ENCODE results near the gene TNKS2. TPM values are rescaled to one million over a fixed set of nuclear protein-coding genes. Genes with fewer than 3 reads are reported as not detected.

Gene TNKS2
- total RNA-seq, 3 donors from 2014 or later, result 48.2 to 65.4 (median 50.8) TPM

DNA sequence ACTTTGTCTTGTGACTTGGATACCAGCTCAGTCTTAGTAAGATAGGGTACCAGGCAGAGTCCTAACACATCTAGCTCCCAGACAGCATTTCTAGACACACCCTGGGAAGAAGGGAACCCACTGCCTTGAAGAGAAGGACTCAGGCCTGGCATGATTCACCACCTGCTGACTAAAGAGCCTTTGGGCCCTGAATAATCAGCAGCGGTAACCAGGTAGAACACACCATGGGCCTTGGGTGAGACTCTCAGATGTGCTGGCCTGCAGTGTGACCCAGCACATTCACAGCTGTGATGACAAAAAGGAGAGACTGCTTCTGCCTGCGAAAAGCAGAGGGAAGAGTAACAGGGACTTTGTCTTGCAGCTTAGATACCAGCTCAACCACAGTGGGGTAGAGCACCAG is 10.4 kb upstream of the TNKS2 start:
- Histone ChIP-seq H3K4me3 (no peak overlapping the region), H3K27me3 (no peaks in the 10 kb centered on the region), H3K9me3 (no peaks in the 10 kb centered on the region), H3K27ac (no peak overlapping the region), H3K4me1 (no peaks in the 10 kb centered on the region), H3K36me3 (no peaks in the 10 kb centered on the region)
- intact Hi-C loops (cut with DNase I; ENCODE audit: low total_unique reads), result loop anchor here (10.0 kb wide), 1 partner anchor 377 kb away; no protein-coding TSS in a partner anchor
- no peak for TF ChIP-seq POLR2AphosphoS5 (IDR thresholded peaks at IDR 0.05)
- no peak for TF ChIP-seq POLR2A (IDR thresholded peaks at IDR 0.05)
- TF ChIP-seq, protein P1, sequence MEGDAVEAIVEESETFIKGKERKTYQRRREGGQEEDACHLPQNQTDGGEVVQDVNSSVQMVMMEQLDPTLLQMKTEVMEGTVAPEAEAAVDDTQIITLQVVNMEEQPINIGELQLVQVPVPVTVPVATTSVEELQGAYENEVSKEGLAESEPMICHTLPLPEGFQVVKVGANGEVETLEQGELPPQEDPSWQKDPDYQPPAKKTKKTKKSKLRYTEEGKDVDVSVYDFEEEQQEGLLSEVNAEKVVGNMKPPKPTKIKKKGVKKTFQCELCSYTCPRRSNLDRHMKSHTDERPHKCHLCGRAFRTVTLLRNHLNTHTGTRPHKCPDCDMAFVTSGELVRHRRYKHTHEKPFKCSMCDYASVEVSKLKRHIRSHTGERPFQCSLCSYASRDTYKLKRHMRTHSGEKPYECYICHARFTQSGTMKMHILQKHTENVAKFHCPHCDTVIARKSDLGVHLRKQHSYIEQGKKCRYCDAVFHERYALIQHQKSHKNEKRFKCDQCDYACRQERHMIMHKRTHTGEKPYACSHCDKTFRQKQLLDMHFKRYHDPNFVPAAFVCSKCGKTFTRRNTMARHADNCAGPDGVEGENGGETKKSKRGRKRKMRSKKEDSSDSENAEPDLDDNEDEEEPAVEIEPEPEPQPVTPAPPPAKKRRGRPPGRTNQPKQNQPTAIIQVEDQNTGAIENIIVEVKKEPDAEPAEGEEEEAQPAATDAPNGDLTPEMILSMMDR (IDR thresholded peaks at IDR 0.05), result no peak
- DNase-seq (ENCODE audit: low spot score in 2 of 2), result no peak

DNA sequence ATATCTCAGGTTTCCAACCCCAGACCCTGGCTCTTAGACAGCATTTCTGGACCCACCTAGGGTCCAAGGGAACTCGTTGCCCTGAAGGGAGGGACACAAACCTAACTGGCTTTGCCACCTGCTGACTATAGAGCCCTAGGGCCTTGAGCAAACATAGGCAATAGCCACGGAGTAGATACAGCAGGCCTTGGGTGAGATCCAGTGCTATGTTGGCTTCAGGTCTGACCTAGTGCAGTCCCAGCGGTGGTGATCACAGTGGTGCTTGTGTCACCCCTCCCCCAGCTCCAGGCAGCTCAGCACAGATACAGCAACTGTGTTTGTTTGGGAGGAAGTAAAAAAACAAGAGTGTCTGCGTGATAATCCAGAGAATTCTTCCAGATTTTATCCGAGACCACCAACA is 9.7 kb upstream of the TNKS2 start:
- intact Hi-C loops (cut with DNase I; ENCODE audit: low total_unique reads), result loop anchor here (10.0 kb wide), 1 partner anchor 376 kb away; no protein-coding TSS in a partner anchor
- TF ChIP-seq POLR2A (IDR thresholded peaks at IDR 0.05) (no peak), POLR2AphosphoS5 (IDR thresholded peaks at IDR 0.05) (no peak)
- TF ChIP-seq, protein P1 (IDR thresholded peaks at IDR 0.05), result no peak
- H3K36me3 ChIP-seq, result no peaks in the 10 kb centered on the region
- no peak overlapping the region for H3K27ac ChIP-seq
- H3K27me3 ChIP-seq, result no peaks in the 10 kb centered on the region
- no peaks in the 10 kb centered on the region for H3K9me3 ChIP-seq
- no peaks in the 10 kb centered on the region for H3K4me1 ChIP-seq
- peak in 1 of 2 donors; percentile 25 for DNase-seq (ENCODE audit: low spot score in 2 of 2)
- H3K4me3 ChIP-seq, result no peak overlapping the region

DNA sequence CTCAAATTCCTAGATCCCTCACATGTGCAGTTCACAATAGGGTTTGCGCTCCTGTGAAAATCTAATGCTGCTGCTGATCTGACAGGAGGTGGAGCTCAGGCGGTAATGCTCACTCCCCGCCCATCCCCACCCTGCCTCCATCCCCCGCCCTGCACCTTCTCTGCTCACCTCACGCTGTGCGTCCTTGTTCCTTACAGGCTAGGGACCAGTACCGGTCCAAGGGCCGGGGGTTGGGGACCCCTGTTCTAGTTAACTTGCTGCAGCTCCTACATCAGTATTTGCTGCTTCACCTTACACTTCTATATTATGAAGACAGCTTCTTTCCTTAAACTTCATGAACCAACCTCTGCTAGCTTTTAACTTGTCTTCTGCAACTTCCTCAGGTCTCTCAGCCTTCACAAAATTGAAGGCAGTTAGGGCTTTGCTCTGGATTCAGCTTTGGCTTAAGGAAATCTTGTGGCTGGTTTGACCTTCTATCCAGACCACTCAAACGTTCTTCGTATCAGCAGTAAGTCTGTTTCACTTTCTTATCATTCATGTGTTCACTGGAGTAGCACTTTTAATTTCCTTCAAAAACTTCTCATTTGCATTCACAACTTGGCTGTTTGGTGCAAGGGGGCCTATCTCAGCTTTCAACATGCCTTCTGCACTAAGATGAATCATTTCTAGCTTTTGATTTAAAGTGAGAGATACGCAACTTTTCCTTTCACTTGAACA is 1.7 kb upstream of the TNKS2 start:
- Histone ChIP-seq H3K27ac (peak overlapping the region; percentile 98 to 99), H3K27me3 (no peaks in the 10 kb centered on the region), H3K36me3 (no peaks in the 10 kb centered on the region), H3K4me3 (peak overlapping the region; percentile 30 to 93 (median 91)), H3K4me1 (peaks cover 0 to 15% of the 10 kb centered on the region in 2 donors), H3K9me3 (no peaks in the 10 kb centered on the region)
- TF ChIP-seq, protein P1 (IDR thresholded peaks at IDR 0.05), result no peak
- TF ChIP-seq POLR2AphosphoS5 (IDR thresholded peaks at IDR 0.05) (no peak), POLR2A (IDR thresholded peaks at IDR 0.05) (no peak)
- intact Hi-C loops (cut with DNase I; ENCODE audit: low total_unique reads), result no loop called here
- DNase-seq (ENCODE audit: low spot score in 2 of 2), result no peak

DNA sequence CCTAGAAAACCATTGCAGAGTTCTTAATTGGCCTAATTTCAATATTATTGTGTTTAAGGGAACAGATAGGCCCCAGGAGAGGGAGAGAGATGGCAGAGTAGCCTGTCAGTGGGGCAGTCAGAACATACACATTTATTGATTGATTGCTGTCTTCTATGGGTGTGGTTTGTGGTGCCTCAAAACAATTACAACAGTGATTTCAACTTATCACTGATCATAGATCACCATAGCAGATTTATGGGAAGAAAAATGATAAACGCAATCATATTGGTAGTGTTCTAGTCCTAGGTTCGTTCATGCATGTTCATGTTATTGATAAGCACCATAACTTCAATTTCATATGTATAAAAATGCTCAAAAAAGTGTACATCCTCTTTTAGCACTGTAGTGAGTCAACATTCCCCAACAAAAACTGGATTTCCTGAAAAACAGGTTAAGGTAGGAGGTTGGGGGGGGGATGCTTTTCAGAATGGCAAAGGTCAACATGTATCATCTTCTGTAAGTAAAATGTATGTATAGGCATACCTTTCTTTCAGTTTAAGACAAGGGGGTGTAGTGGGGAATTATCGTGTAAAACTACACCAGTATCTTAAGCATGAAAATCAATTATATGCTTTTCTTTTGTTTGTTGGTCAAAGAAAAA is 1.1 kb upstream of the TNKS2 start:
- no peak for DNase-seq (ENCODE audit: low spot score in 2 of 2)
- peak overlapping the region; percentile 86 to 93 (median 91) for H3K4me3 ChIP-seq
- TF ChIP-seq POLR2AphosphoS5 (IDR thresholded peaks at IDR 0.05) (no peak), POLR2A (IDR thresholded peaks at IDR 0.05) (no peak)
- TF ChIP-seq, protein P1 (IDR thresholded peaks at IDR 0.05), result no peak
- no peaks in the 10 kb centered on the region for H3K36me3 ChIP-seq
- H3K27me3 ChIP-seq, result no peaks in the 10 kb centered on the region
- peak overlapping the region; percentile 98 to 99 for H3K27ac ChIP-seq
- H3K9me3 ChIP-seq, result no peaks in the 10 kb centered on the region
- peaks cover 0 to 15% of the 10 kb centered on the region in 2 donors for H3K4me1 ChIP-seq
- intact Hi-C loops (cut with DNase I; ENCODE audit: low total_unique reads), result no loop called here

Measured in breast epithelium (tissue), 4 donors.